SK-N-MC (cell line): Measurements from ENCODE around the gene RBMS1.

Experiments used
- EZH2 ChIP-seq: fragments of 200-600 bp; sonication (generic); IDR thresholded peaks from one replicate; pipeline ENCODE4 v1.6.1; 2017; ENCODE audit warnings: antibody characterized with exemption
- POLR2AphosphoS5 ChIP-seq: IDR thresholded peaks from 2 replicates; pipeline ENCODE4 v1.6.1; 2012; ENCODE audit warnings: mild to moderate bottlenecking, low read depth, low read length, borderline replicate concordance

DNA sequence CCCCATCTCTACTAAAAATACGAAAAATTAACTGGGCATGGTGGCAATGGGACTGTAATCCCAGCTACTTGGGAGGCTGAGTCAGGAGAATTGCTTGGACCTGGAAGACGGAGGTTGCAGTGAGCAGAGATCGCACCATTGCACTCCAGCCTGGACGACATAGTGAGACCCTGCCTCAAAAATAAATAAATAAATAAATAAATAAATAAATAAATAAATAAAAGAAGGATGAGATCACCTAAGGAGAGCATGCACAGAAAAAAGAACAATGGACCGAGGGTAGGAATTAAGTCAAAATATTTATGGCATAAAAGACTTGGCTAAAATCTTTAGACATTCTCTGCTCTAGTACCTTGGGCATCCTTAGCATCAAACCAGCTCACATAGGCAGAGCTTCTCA lies 8.9 kb upstream of the RBMS1 start:
- TF ChIP-seq POLR2AphosphoS5 (no peak), EZH2 (no peak)
